Measurements from ENCODE around the gene CILP.

GRCh38 chr15:65201918-65202317, 9.4 kb downstream of the CILP start:
- TF ChIP-seq REST (IDR thresholded peaks at IDR 0.05; ENCODE audit: unreplicated experiment) (no peak), CTCF (conservative IDR thresholded peaks at IDR 0.05; ENCODE audit: low read depth in 2 of 2) (no peak), EZH2 (IDR thresholded peaks at IDR 0.05; ENCODE audit: low read depth, unreplicated experiment) (no peak), POLR2AphosphoS5 (IDR thresholded peaks at IDR 0.05; ENCODE audit: low read depth) (no peak), JUNB (IDR thresholded peaks at IDR 0.05; ENCODE audit: unreplicated experiment) (no peak)
